Nephron progenitor cell (in vitro differentiated cells): ENCODE data around the gene TIGD7.
A peak's percentile ranks its signal among the peaks of the same experiment; 100 is the strongest.

Source experiments
- DNase-seq: peaks from one replicate; pipeline ENCODE4 v3.0.0; 2021
- H3K27ac Mint-ChIP-seq: 2 replicates; pipeline ENCODE4 v1.8.0; 2021; ENCODE audit warnings: mild to moderate bottlenecking, moderate library complexity, mixed read lengths
- H3K27me3 Mint-ChIP-seq: 2 replicates; pipeline ENCODE4 v1.8.0; 2021; ENCODE audit warnings: mild to moderate bottlenecking, low read depth, mixed read lengths; ENCODE audit not compliant: poor library complexity
- H3K36me3 Mint-ChIP-seq: 2 replicates; pipeline ENCODE4 v1.8.0; 2021; ENCODE audit warnings: low read depth, mixed read lengths
- H3K4me1 Mint-ChIP-seq: 2 replicates; pipeline ENCODE4 v1.8.0; 2021; ENCODE audit warnings: mixed read lengths
- H3K4me3 Mint-ChIP-seq: 2 replicates; pipeline ENCODE4 v1.8.0; 2021; ENCODE audit warnings: mild to moderate bottlenecking, moderate library complexity, mixed read lengths
- H3K9me3 Mint-ChIP-seq: 2 replicates; pipeline ENCODE4 v1.8.0; 2021; ENCODE audit warnings: mild to moderate bottlenecking, moderate library complexity, mixed read lengths
- TF ChIP-seq, protein P1 (sequence below): fragments of 200-600 bp; sonication (generic); IDR thresholded peaks from 2 replicates; pipeline ENCODE4 v1.5.0; 2021; ENCODE audit warnings: antibody characterized with exemption

The TIGD7 gene

DNA sequence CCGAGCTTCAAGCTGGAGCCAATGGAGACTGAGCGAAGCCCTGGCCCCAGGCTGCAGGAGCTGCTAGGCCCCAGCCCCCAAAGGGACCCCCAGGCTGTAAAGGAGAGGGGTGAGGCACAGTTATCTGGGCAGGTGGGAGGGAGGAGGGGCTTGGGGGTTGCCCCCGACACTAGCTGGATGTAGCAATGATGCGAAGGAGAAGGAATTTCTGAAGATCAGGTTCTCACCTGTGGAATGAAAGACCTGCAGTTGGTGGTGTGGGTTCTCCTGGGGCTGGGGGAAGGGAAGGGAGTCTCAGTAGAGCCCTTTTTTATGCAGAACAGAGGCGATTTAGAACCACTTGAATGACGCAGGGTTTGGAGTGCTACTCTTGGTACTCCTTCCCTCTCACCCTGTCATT is 20.1 kb downstream of the TIGD7 start:
- Mint-ChIP-seq H3K4me3 (peak overlapping the region; percentile 97), H3K4me1 (peaks cover 23% of the 10 kb centered on the region), H3K9me3 (peaks cover 72% of the 10 kb centered on the region), H3K27me3 (peaks cover 8% of the 10 kb centered on the region), H3K27ac (no peak overlapping the region), H3K36me3 (peaks cover 65% of the 10 kb centered on the region)
- no peak for DNase-seq
- TF ChIP-seq, protein P1, sequence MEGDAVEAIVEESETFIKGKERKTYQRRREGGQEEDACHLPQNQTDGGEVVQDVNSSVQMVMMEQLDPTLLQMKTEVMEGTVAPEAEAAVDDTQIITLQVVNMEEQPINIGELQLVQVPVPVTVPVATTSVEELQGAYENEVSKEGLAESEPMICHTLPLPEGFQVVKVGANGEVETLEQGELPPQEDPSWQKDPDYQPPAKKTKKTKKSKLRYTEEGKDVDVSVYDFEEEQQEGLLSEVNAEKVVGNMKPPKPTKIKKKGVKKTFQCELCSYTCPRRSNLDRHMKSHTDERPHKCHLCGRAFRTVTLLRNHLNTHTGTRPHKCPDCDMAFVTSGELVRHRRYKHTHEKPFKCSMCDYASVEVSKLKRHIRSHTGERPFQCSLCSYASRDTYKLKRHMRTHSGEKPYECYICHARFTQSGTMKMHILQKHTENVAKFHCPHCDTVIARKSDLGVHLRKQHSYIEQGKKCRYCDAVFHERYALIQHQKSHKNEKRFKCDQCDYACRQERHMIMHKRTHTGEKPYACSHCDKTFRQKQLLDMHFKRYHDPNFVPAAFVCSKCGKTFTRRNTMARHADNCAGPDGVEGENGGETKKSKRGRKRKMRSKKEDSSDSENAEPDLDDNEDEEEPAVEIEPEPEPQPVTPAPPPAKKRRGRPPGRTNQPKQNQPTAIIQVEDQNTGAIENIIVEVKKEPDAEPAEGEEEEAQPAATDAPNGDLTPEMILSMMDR, result no peak

DNA sequence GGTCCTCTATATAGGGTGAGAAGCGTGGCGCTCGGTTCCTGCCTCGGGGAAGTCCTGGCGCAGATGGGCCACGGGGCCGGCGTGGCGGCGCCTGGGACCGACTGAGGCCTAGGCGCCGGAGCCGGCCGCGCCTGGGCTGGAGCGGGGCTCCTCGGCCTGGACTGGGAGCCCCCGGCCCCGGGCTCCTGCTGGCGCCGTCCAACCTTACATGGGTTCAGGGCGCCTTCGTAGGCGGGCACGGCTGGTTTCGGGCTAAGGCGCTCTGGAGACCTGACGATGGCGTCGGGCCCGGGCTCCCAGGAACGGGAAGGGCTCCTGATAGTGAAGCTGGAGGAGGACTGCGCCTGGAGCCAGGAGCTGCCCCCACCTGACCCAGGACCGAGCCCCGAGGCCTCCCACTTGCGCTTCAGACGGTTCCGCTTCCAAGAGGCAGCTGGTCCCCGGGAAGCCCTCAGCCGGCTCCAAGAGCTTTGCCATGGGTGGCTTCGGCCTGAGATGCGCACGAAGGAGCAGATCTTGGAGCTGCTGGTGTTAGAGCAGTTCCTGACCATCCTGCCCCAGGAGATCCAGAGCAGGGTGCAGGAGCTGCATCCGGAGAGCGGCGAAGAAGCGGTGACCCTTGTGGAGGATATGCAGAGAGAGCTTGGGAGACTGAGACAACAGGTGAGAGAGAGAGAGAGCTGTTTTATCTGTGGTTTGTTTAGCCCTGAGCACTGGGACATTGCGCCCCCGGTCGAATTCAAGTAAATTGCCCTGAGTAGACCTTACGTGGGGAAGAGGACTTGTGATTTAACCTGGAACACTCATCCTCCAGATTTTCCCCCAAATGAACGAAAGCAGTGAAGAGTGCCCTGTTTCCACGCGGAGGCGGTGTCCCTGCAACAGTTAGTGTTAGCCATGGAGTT is 21.4 kb downstream of the TIGD7 start:
- Mint-ChIP-seq H3K9me3 (peaks cover 62% of the 10 kb centered on the region), H3K36me3 (peaks cover 51% of the 10 kb centered on the region), H3K4me1 (peaks cover 23% of the 10 kb centered on the region), H3K27me3 (peaks cover 8% of the 10 kb centered on the region), H3K27ac (peak overlapping the region; percentile 100), H3K4me3 (peak overlapping the region; percentile 97)
- DNase-seq, result peak; percentile 44
- TF ChIP-seq, protein P1, result no peak

DNA sequence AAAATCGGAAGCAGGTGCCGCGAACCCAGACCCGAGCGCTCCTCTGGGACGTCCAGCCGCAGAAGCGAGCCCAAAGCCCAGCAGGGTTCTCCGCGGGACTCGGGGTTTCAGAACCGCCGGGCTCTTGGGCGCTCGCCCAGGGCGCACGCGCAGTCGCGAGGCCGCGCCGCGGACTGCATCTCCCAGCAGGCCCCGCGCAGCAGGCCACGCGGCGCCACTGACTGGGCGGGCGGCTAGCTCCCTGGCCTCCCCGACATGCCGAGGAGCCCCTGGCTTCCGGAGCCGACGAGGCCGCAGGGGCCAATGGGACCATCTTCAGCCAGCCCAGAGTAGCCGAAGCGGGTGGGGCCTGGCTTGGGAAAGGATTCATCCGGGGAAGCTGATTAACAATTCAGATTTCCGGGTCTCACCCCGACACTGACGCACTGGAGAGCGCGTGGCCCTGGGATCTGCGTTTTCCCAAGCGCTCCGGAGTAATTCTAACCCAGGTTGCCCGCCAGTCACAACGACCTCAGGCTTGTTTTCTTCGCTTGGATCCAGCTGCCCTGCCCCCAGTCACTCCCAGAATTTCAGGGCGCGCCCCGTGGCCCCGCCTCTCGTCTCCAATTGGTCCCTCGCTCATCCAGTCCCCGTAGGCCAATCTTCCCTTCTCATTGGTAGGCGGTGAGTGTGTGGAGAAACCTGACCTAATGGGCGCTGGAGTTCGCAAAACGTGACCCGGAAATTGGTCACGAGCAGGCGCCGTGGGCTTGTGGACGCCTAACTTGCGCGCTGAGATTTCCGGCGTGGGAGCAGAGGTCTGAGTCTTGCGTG is 22.3 kb downstream of the TIGD7 start, which contains the start of gene ZNF263:
ZNF263 (plus strand) TSS at position 762 of the 813 bp plus-strand sequence. CDS start 328 bp downstream, outside the sequence.
- Mint-ChIP-seq H3K4me3 (peak within 1 kb of the TSS; percentile 97), H3K27ac (peak within 1 kb of the TSS; percentile 100), H3K4me1 (peaks cover 23% of the 10 kb centered on the region), H3K27me3 (peaks cover 12% of the 10 kb centered on the region), H3K36me3 (peaks cover 43% of the 10 kb centered on the region), H3K9me3 (peaks cover 53% of the 10 kb centered on the region)
- TF ChIP-seq, protein P1, result no peak
- DNase-seq, result peak; percentile 91

DNA sequence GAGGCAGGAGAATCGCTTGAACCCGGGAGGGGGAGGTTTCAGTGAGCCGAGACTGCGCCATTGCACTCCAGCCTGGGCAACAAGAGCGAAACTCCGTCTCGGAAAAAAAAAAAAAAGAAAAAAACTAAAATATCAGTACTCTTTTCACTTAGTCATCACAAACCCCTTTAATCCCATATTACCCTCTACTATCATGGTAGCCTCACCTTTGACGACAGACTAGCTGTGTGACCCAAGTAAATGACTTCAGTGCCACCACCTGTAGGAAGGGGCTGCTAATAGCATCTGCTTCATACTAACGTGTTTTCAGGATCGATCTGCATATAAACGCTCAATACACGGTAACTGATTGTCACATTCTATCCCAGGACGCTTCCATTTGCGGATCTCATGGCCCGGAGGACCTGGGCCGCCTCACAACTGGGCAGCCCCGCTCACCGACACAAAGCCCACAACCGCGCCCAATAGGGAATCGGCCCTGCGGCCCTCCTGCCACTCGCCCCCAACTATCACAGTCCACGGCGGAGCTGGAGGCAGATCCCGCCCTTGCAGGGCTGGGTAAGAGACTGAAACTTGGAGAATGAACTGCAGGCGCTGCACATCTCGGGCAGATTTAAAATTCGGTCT is 23.0 kb downstream of the TIGD7 start:
- peak overlapping the region; percentile 97 for H3K4me3 Mint-ChIP-seq
- TF ChIP-seq, protein P1, result no peak
- H3K27me3 Mint-ChIP-seq, result peaks cover 18% of the 10 kb centered on the region
- peak overlapping the region; percentile 94 for H3K27ac Mint-ChIP-seq
- DNase-seq, result no peak
- H3K36me3 Mint-ChIP-seq, result peaks cover 36% of the 10 kb centered on the region
- peaks cover 23% of the 10 kb centered on the region for H3K4me1 Mint-ChIP-seq
- peaks cover 46% of the 10 kb centered on the region for H3K9me3 Mint-ChIP-seq

DNA sequence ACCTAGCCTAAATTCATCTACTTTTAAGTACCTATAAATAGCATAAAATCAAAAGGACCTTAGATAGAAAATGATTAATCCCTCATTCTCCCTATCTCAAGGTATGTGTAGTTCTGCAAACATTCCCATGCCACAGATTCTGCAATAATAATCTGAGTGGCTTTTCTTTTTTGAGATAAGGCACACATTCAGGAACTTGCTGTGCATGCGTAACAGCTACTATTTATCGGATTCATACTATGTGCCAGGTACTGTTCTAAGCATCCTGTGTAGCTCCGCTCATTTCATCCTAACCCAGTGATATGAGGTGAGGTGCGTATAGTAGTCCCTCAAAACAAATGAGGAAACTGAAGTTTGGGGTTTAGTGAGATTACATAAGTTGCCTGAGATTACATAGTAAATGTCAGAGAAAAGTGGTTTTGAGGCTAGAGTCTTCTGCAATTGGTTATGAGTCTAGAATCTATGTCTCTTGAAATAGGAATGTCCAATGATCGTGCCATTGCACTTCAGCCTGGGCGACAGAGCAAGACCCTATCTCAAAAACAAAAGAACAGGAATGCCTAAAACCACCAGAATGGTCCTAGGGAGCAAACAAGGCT is 23.9 kb downstream of the TIGD7 start:
- peaks cover 37% of the 10 kb centered on the region for H3K9me3 Mint-ChIP-seq
- peaks cover 23% of the 10 kb centered on the region for H3K4me1 Mint-ChIP-seq
- H3K27me3 Mint-ChIP-seq, result peaks cover 27% of the 10 kb centered on the region
- peak overlapping the region; percentile 97 for H3K4me3 Mint-ChIP-seq
- DNase-seq, result no peak
- no peak overlapping the region for H3K27ac Mint-ChIP-seq
- H3K36me3 Mint-ChIP-seq, result peaks cover 27% of the 10 kb centered on the region
- TF ChIP-seq, protein P1, result no peak
